Smooth muscle cell (in vitro differentiated cells): ENCODE results near the gene CTIF. TPM values are rescaled to one million over a fixed set of nuclear protein-coding genes. Genes with fewer than 3 reads are reported as not detected.

Experiments
- DNase-seq: peaks from one replicate; lab custom pipeline; 2025; ENCODE audit not compliant: unreplicated experiment; lab: John Stamatoyannopoulos, UW
- H2AFZ ChIP-seq: fragments of 200-600 bp; sonication (generic); 2 replicates; pipeline ENCODE4 v1.6.0; 2016; ENCODE audit warnings: antibody characterized with exemption, low read depth, mild to moderate bottlenecking
- H3F3A ChIP-seq: fragments of 200-600 bp; sonication (generic); 2 replicates; pipeline ENCODE4 v1.6.0; 2017; ENCODE audit warnings: antibody characterized with exemption, low read depth
- H3K27ac ChIP-seq: fragments of 200-600 bp; sonication (generic); 2 replicates; pipeline ENCODE4 v1.5.1; 2016; ENCODE audit warnings: low read depth, mild to moderate bottlenecking
- H3K27me3 ChIP-seq: fragments of 200-600 bp; sonication (generic); 2 replicates; pipeline ENCODE4 v1.6.1; 2016; ENCODE audit warnings: low read depth, mild to moderate bottlenecking
- H3K36me3 ChIP-seq: fragments of 200-600 bp; sonication (generic); 2 replicates; pipeline ENCODE4 v1.5.1; 2016; ENCODE audit warnings: low read depth
- H3K4me1 ChIP-seq: fragments of 200-600 bp; sonication (generic); 2 replicates; pipeline ENCODE4 v1.5.1; 2016; ENCODE audit warnings: low read depth
- H3K4me2 ChIP-seq: fragments of 200-600 bp; sonication (generic); 2 replicates; pipeline ENCODE4 v1.6.0; 2016; ENCODE audit warnings: mild to moderate bottlenecking
- H3K4me3 ChIP-seq: fragments of 200-600 bp; sonication (generic); 2 replicates; pipeline ENCODE4 v1.5.1; 2016; ENCODE audit warnings: mild to moderate bottlenecking
- H3K79me2 ChIP-seq: fragments of 200-600 bp; sonication (generic); 2 replicates; pipeline ENCODE4 v1.6.0; 2016; ENCODE audit warnings: low read depth, mild to moderate bottlenecking
- H3K9ac ChIP-seq: fragments of 200-600 bp; sonication (generic); 2 replicates; pipeline ENCODE4 v1.6.0; 2016; ENCODE audit warnings: low read depth
- H3K9me3 ChIP-seq: fragments of 200-600 bp; sonication (generic); replicated peaks from 2 replicates; pipeline ENCODE4 v1.5.1; 2016; ENCODE audit warnings: low read depth
- H4K20me1 ChIP-seq: fragments of 200-600 bp; sonication (generic); 2 replicates; pipeline ENCODE4 v1.6.0; 2016; ENCODE audit warnings: low read depth
- CTCF ChIP-seq: fragments of 200-600 bp; sonication (generic); IDR thresholded peaks from 2 replicates; pipeline ENCODE4 v1.5.1; 2017; ENCODE audit warnings: borderline replicate concordance, mild to moderate bottlenecking, antibody characterized with exemption; ENCODE audit not compliant: insufficient read depth, poor library complexity, severe bottlenecking
- WGBS: methylation state at CpG from one replicate; pipeline ENCODE4 v1.1.7; 2016; ENCODE audit warnings: low lambda C conversion rate; 5-methylcytosine and 5-hydroxymethylcytosine counted together
- polyA plus RNA-seq: library from polyadenylated mRNA; unstranded; fragments of >200 nt; fragmentation: Nextera tagmentation; extraction: Ambion mirVana; gene quantifications from 2 replicates; pipeline ENCODE4 v1.2.1, GENCODE V29; 2016
- total RNA-seq: library from RNA; depleted of rRNA; stranded (reverse); fragments of >200 nt; gene quantifications from 2 replicates; pipeline ENCODE4 v1.2.3, GENCODE V29; 2014

Gene CTIF
- total and polyA plus RNA-seq, 2 experiments from 2014 or later: 22.2 to 25.3 TPM

- H2AFZ ChIP-seq: no peak overlapping the region
- no peaks in the 10 kb centered on the region for H3K27me3 ChIP-seq
- no peaks in the 10 kb centered on the region for H3F3A ChIP-seq
- peak overlapping the region; percentile 37 for H3K4me2 ChIP-seq
- TF ChIP-seq CTCF: no peak
- H3K4me3 ChIP-seq: no peak overlapping the region
- no peak for DNase-seq
- 91% methylated on average over 6 of the region's 6 CpGs for WGBS
- peak overlapping the region; percentile 60 for H3K27ac ChIP-seq
- no peaks in the 10 kb centered on the region for H4K20me1 ChIP-seq
- H3K36me3 ChIP-seq: no peaks in the 10 kb centered on the region
- no peaks in the 10 kb centered on the region for H3K9me3 ChIP-seq
- H3K9ac ChIP-seq: no peak overlapping the region
- peaks cover 11% of the 10 kb centered on the region for H3K4me1 ChIP-seq
- peaks cover 29% of the 10 kb centered on the region for H3K79me2 ChIP-seq
These were observed 181.8 kb downstream of the CTIF start for GRCh38 chr18:48720655-48721025.

GRCh38 chr18:48721312-48721711 lies 182.5 kb downstream of the CTIF start:
- Histone ChIP-seq H3K9me3 (no peaks in the 10 kb centered on the region), H3K27ac (peak overlapping the region; percentile 60), H3K4me3 (no peak overlapping the region), H2AFZ (no peak overlapping the region), H4K20me1 (no peaks in the 10 kb centered on the region), H3F3A (no peaks in the 10 kb centered on the region), H3K4me1 (peaks cover 9% of the 10 kb centered on the region), H3K27me3 (no peaks in the 10 kb centered on the region), H3K4me2 (no peak overlapping the region), H3K9ac (no peak overlapping the region), H3K36me3 (no peaks in the 10 kb centered on the region), H3K79me2 (peaks cover 22% of the 10 kb centered on the region)
- no peak for DNase-seq
- no peak for TF ChIP-seq CTCF
- 80% methylated on average over 8 of the region's 8 CpGs for WGBS

- H3K4me1 ChIP-seq: peaks cover 9% of the 10 kb centered on the region
- 98% methylated on average over 5 of the region's 5 CpGs for WGBS
These were observed 184.2 kb downstream of the CTIF start for GRCh38 chr18:48723016-48723415.

More at GRCh38 chr18:48723016-48723415, 184.2 kb downstream of the CTIF start:
- Histone ChIP-seq H3K4me2 (no peak overlapping the region), H3K27me3 (no peaks in the 10 kb centered on the region), H3K9me3 (no peaks in the 10 kb centered on the region), H3K27ac (no peak overlapping the region), H2AFZ (no peak overlapping the region), H3K79me2 (peaks cover 8% of the 10 kb centered on the region), H3K9ac (no peak overlapping the region), H3F3A (peaks cover 12% of the 10 kb centered on the region), H3K4me3 (no peak overlapping the region), H3K36me3 (no peaks in the 10 kb centered on the region), H4K20me1 (no peaks in the 10 kb centered on the region)
- no peak for TF ChIP-seq CTCF
- DNase-seq: no peak
